ENCODE results near the gene SPAG9.
A peak's percentile ranks its signal among the peaks of the same experiment; 100 is the strongest.
"Not testable (repeated sequence)": the region's sequence is repeated elsewhere in the genome, so short reads cannot be mapped to it uniquely, and the experiment has no call there.

The SPAG9 gene

GRCh38 chr17:50953518-50953830, 167.2 kb downstream of the SPAG9 start:
- DNase-seq, result no peak

GRCh38 chr17:50952889-50953288, 167.8 kb downstream of the SPAG9 start:
- DNase-seq, result no peak

DNA sequence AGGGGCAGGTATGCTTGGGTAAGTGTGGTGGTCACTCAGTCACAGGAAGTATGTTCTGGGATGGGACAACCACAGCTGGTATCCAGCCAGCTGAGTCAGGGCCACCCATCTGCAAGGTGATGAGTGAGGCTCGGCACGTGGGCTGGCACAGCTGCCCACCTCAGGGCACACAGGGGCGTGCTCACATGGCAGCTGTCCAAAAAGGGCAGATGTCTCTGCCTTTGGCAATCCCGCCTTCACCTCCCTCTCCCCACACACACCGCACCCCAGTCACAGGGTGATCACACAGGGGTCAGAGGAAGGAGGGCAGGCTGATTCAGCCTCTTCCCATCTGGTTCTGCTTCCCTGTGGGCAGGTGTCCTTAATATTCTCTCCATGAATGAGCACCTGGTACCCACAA, 168.7 kb downstream of the SPAG9 start:
- peak; percentile 90 for DNase-seq

DNA sequence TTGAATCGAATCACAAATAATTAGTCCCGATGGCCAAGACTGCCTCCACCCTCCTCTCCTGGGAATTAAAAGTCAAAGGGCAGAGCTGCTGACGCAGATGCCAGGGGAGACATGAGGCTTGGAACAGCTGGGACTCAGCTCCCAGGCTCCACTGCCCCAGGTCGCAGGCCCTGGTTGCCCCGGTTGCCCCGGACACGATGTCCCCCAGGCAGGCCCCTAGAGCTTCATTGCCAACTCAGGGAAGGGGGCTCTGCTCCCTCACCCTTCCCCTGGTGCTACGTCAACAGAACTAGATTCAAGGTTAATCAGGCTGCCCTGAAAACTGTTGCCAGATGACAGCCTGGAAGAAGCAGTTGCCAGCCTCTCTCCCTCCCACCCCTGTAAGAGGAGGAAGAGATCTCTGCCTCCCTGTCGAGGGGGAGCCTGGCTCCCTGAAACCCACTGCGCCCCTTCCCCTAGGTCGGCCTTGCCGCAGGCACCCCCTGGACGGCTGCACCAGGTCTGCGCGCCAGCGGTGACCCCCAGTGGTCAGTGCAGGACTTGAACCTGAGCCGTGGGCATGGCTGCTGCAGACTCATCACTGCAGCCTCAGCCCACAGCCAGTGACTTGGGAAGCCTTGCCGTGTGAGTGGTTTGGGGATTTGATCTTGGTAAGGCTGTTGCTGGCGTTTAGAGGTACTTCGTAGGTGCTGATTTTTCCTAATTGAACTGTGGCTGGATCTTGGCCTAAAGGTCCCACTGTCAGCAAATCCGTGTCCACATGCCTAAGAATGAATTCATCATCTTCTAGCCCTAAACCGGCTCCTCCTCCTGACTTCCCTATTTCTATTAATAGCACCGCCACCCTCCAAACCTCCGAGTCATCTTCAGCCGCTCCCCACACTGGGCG, 170.4 kb downstream of the SPAG9 start:
- DNase-seq, result peak; percentile 48

GRCh38 chr17:50949128-50949988, 171.3 kb downstream of the SPAG9 start:
- DNase-seq, result peak; percentile 56

DNA sequence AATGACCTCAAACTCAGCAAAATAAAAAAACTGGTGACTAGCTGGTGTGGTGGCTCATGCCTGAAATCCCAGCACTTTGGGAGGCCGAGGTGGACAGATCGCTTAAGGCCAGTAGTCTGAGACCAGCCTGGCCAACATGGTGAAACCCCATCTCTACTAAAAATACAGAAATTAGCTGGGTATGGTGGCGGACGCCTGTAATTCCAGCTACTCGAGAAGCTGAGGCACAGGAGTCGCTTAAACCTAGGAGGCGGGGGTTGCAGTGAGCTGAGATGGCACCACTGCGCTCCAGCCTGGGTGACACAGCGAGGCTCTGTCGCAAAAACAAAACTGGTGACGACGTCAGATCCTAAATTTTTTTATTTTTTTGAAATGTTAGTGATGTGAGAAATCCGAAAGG, 172.0 kb downstream of the SPAG9 start:
- no peak for DNase-seq

- DNase-seq, result no peak
Measured at GRCh38 chr17:50947782-50948543, 172.7 kb downstream of the SPAG9 start.

- no peak for DNase-seq
Measured at GRCh38 chr17:50946891-50947781, 173.5 kb downstream of the SPAG9 start.

GRCh38 chr17:50946223-50946890, 174.3 kb downstream of the SPAG9 start:
- DNase-seq, result no peak

DNA sequence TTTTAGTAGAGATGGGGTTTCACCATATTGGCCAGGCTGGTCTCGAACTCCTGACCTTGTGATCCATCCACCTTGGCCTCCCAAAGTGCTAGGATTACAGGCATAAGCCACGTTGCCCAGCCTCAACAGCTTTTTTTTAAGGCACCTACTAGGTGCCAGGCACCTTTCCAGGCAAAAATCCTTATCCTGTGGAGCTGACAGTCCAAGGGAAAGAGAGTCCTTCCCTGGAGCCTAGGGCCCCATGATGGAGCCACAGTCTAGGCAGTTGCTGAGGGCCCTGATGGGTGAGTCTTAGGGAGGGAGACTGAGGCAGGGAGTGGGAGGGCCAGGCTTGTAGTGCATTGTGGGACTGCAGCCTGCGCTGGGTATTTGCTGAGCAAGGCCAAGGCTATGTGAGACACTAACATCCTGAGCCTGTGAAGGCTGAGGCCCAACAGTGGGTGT, 174.9 kb downstream of the SPAG9 start:
- no peak for DNase-seq

DNA sequence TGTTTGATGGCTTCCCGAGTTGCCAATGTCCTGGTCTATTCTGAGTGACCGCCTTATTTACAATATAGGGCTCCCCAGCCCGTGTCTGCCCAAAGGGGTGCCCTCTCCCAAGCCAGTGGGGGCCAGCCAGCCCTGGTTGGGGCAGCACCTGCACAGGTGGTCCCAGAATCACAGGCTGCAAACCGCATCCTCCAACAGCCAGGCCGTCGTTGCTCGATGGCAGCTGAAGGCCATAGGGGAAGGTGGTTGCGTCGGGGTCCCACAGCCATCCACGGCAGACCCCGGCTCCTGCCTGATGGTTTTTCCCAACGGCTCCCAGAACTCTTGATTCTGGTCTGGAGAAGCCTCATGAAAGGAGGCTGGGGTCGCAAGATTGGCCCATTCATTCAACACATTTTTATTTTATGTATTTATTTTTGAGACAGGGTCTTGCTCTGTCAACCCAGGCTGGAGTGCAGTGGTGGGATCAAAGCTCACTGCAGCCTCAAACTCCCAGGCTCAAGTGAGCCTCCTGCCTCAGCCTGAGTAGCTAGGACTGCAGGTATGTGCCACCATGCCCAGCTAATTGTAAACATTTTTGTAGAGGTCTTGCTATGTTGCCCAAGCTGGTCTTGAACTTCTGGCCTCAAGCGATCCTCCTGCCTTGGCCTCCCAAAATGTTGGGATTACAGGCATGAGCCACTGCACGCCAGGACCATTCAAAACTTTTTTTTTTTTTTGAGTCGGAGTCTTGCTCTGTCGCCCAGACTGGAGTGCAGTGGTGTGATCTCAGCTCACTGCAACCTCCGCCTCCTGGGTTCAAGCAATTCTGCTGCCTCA, 175.6 kb downstream of the SPAG9 start:
- no peak for DNase-seq

DNA sequence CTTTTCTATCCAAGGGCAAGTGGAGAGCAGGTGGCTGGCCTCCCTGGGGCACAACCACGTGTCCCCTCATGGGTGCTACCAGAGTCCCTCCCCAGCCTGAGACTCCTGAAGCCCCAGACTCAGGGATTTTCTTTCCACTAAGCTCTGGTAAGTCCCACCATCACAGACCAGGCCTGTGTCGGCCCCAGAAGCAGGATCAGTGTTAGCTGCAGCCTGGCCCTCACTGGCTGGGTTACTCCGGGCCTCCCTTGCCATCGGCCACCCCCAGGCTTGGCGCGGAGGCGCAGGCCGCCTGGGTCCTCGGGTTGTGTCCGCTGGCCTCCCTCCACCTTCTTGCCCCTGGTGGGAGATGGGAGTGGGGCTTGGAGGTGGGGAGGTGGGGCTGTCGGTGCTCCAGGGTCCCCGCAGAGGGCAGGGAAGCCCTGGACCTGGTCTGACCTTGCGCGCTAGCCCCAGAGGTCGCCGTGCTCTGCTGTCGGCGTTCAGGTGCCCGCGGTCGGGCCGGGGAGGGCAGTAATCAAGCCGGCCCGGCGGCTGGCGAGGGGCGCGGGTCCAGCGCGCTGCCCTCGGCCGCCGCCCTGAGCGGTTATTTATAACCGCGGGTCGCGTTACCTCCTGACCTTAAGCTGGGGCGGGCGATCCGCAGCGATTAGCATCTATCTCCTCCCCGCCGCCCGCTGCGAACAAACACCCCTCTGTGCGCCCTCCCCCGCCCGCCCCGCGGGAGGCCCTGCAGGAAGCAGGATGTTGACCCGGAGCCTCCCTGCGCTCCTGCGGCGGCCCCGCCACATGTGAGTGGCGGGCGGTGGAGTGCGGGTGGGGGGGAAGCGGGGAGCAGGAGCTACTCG, 176.4 kb downstream of the SPAG9 start:
- DNase-seq, result no peak

- no peak for DNase-seq
Measured at GRCh38 chr17:50943575-50943933, 177.1 kb downstream of the SPAG9 start.

GRCh38 chr17:50941676-50942048, 179.0 kb downstream of the SPAG9 start:
- DNase-seq, result not testable (repeated sequence)

GRCh38 chr17:50939795-50940684, 180.6 kb downstream of the SPAG9 start:
- DNase-seq, result no peak

GRCh38 chr17:50939542-50939794, 181.2 kb downstream of the SPAG9 start:
- no peak for DNase-seq

DNA sequence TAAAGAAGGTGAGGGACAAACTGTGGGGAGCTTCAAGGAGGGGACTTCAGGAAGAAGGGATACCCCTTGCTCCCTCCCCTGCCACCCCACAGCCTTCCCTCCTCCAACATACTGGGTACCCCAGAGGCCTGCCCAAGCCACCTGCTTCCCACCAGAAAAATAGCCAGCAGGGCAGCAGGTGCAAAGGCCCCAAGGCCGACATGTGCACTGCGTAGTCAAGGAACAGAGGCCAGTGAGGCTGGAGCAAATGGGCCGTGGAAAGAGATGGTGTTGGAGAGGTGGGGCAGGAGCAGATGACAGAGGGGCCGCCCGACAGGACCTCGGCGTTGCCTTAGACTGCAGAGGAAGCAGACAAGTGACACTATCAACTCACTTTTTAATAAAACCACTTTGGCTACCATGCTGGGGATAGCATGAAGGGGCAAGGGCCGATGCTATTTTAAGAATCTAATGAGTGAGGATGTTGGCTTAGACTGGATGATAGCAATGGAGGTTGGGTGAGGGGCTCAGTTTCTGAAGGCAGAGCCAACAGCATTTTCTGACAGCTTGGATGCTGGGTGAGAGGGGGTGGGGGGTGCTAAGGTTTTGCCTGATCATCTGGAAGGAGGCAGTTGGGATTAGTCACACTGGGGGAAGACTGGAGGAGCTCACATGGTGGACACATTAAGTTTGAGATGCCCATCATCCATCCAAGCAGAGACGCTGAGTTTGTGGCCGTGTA, 181.7 kb downstream of the SPAG9 start:
- DNase-seq, result no peak

DNA sequence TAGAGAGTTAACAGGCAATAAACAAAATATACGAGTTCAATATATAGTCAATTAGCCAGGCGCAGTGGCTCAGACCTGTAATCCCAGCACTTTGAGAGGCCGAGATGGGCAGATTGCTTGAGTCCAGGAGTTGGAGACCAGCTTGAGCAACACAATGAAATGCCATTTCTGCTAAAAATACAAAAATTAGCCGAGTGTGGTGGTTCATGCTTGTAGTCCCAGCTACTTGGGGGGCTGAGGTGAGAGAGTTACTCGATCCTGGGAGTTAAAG, 184.7 kb downstream of the SPAG9 start:
- no peak for DNase-seq
